PC-9 (cell line): ENCODE measurements around the gene NUP43. TPM values are rescaled to one million over a fixed set of nuclear protein-coding genes. Genes with fewer than 3 reads are reported as not detected.

Experiments used
- BruUV-seq: library from RNA; stranded (reverse); fragments of 400-500 nt; replicated peaks from 2 replicates; lab custom pipeline; 2021; lab: Mats Ljungman, UMichigan
- CTCF ChIA-PET: fragments of 300-600 bp; sonication (Branson Sonifier 250); formaldehyde crosslinking; loops from one replicate; lab custom pipeline; 2022; ENCODE audit warnings: antibody characterized with exemption; lab: Charles Lee
- POLR2A ChIA-PET: fragments of 300-600 bp; sonication (Branson Sonifier 250); formaldehyde crosslinking; loops from one replicate; lab custom pipeline; 2022; ENCODE audit warnings: antibody characterized with exemption; ENCODE audit not compliant: unreplicated experiment; lab: Charles Lee
- DNase-seq, 2 experiments: peaks; one replicate each; pipeline versions ENCODE4 v3.0.0 to v3.0.0-alpha.2; 2015 to 2022; ENCODE audit warnings: mixed read lengths in 1 of 2
- H2AFZ ChIP-seq: fragments of 200-600 bp; sonication (generic); 2 replicates; pipeline ENCODE4 v1.8.1; 2017; ENCODE audit warnings: antibody characterized with exemption
- H3F3A ChIP-seq: fragments of 200-600 bp; sonication (generic); 2 replicates; pipeline ENCODE4 v1.8.1; 2017; ENCODE audit warnings: antibody characterized with exemption, mild to moderate bottlenecking, low read depth; ENCODE audit not compliant: insufficient read depth
- H3K27ac ChIP-seq: fragments of 200-600 bp; sonication (generic); 2 replicates; pipeline ENCODE4 v1.6.1; 2016; ENCODE audit warnings: mixed run types
- H3K27me3 ChIP-seq: fragments of 200-600 bp; sonication (generic); 2 replicates; pipeline ENCODE4 v1.6.1; 2016; ENCODE audit warnings: low read depth, mixed run types; ENCODE audit not compliant: insufficient read depth
- H3K36me3 ChIP-seq: fragments of 200-600 bp; sonication (generic); 2 replicates; pipeline ENCODE4 v1.6.1; 2016; ENCODE audit warnings: low read depth, mixed run types
- H3K4me1 ChIP-seq: fragments of 200-600 bp; sonication (generic); replicated peaks from 2 replicates; pipeline ENCODE4 v1.6.1; 2016; ENCODE audit warnings: mixed run types; ENCODE audit not compliant: insufficient read depth
- H3K4me2 ChIP-seq: fragments of 200-600 bp; sonication (generic); 2 replicates; pipeline ENCODE4 v1.6.1; 2017; ENCODE audit warnings: mixed run types
- H3K4me3 ChIP-seq: fragments of 200-600 bp; sonication (generic); 2 replicates; pipeline ENCODE4 v1.6.1; 2016; ENCODE audit warnings: mixed run types
- H3K79me2 ChIP-seq: fragments of 200-600 bp; sonication (generic); 2 replicates; pipeline ENCODE4 v1.6.1; 2017; ENCODE audit warnings: low read depth, mixed run types
- H3K9me2 ChIP-seq: fragments of 200-600 bp; sonication (generic); 2 replicates; pipeline ENCODE4 v1.8.1; 2017; ENCODE audit warnings: mild to moderate bottlenecking; ENCODE audit not compliant: insufficient read depth
- H3K9me3 ChIP-seq: fragments of 200-600 bp; sonication (generic); 2 replicates; pipeline ENCODE4 v1.8.1; 2016; ENCODE audit warnings: low read depth; ENCODE audit not compliant: insufficient read depth
- H4K20me1 ChIP-seq: fragments of 200-600 bp; sonication (generic); 2 replicates; pipeline ENCODE4 v1.8.1; 2017; ENCODE audit not compliant: insufficient read depth
- EZH2 ChIP-seq: fragments of 200-600 bp; sonication (generic); IDR thresholded peaks from 2 replicates; pipeline ENCODE4 v1.8.0; 2017; ENCODE audit warnings: antibody characterized with exemption, low read depth
- intact Hi-C: fragments of 100-400 bp; cut with micrococcal nuclease; formaldehyde crosslinking; loops from one replicate; pipeline ENCODE4 v1.10.0; 2022; ENCODE audit not compliant: unreplicated experiment
- total RNA-seq: library from RNA; stranded (reverse); gene quantifications from 2 replicates; pipeline ENCODE4 v1.2.3, GENCODE V29; 2021
- TF ChIP-seq, protein P1 (sequence below): fragments of 200-600 bp; sonication (generic); conservative IDR thresholded peaks from 2 replicates; pipeline ENCODE4 v1.6.1; 2017; ENCODE audit warnings: mixed run types, antibody characterized with exemption, mild to moderate bottlenecking, moderate library complexity

The NUP43 gene
- total RNA-seq, 1 experiment from 2014 or later, result 36.2 TPM

DNA sequence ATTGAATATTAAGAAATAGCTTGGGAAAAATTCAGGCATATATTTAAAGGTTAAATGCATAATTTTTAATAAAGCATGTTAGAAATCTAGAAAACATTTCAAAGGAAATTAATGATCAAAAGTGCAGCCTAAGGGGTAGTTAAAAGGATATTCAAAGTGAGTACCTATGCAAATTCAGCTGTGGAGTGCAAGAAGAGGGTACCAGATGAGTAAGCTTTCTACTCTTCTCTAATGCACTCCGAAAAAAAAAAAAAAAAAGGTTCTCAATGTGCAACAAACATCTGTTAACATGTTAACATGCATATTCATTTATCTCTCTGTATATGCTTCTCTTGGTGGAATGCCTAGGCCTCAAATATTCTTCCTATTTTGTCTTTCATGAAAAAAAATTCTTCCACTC is 65.8 kb downstream of the NUP43 start:
- Histone ChIP-seq H2AFZ (no peak overlapping the region), H3F3A (no peaks in the 10 kb centered on the region), H3K9me3 (no peaks in the 10 kb centered on the region), H3K9me2 (no peaks in the 10 kb centered on the region), H4K20me1 (no peaks in the 10 kb centered on the region), H3K27ac (no peak overlapping the region), H3K4me3 (no peak overlapping the region), H3K36me3 (0 out of 2 replicates have a peak, but pooled peaks cover 3% of the 10 kb centered on the region), H3K4me1 (no peaks in the 10 kb centered on the region), H3K4me2 (no peak overlapping the region), H3K79me2 (no peaks in the 10 kb centered on the region), H3K27me3 (no peaks in the 10 kb centered on the region)
- POLR2A ChIA-PET, result no interaction called here
- DNase-seq, result no peak
- intact Hi-C loops, result no loop called here
- no TSS peak for BruUV-seq
- TF ChIP-seq EZH2, result no peak
- TF ChIP-seq, protein P1, sequence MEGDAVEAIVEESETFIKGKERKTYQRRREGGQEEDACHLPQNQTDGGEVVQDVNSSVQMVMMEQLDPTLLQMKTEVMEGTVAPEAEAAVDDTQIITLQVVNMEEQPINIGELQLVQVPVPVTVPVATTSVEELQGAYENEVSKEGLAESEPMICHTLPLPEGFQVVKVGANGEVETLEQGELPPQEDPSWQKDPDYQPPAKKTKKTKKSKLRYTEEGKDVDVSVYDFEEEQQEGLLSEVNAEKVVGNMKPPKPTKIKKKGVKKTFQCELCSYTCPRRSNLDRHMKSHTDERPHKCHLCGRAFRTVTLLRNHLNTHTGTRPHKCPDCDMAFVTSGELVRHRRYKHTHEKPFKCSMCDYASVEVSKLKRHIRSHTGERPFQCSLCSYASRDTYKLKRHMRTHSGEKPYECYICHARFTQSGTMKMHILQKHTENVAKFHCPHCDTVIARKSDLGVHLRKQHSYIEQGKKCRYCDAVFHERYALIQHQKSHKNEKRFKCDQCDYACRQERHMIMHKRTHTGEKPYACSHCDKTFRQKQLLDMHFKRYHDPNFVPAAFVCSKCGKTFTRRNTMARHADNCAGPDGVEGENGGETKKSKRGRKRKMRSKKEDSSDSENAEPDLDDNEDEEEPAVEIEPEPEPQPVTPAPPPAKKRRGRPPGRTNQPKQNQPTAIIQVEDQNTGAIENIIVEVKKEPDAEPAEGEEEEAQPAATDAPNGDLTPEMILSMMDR, result no peak
- CTCF ChIA-PET, result no interaction called here

Other genes with a start within 250 kb of the NUP43 start
- 9.6 and 13.5 TPM in 2 replicates for gene PPIL4, start 200.5 kb downstream of the NUP43 start, total RNA-seq
- gene GINM1, start 180.2 kb downstream of the NUP43 start, total RNA-seq, result 14.5 and 14.7 TPM in 2 replicates
- 12.4 and 16.1 TPM in 2 replicates for gene KATNA1, start 97.8 kb downstream of the NUP43 start, total RNA-seq
- 11.2 and 15.4 TPM in 2 replicates for gene LATS1, start 28.4 kb downstream of the NUP43 start, total RNA-seq
- 39.0 and 50.5 TPM in 2 replicates for gene PCMT1, start 3.2 kb upstream of the NUP43 start, total RNA-seq
- gene LRP11, start 117.8 kb upstream of the NUP43 start, total RNA-seq, result 33.8 and 38.6 TPM in 2 replicates
- 0.20 TPM in 1 of 2 replicates, not detected in the other for gene RAET1E, start 151.6 kb upstream of the NUP43 start, total RNA-seq
- 0.88 TPM in 1 of 2 replicates, not detected in the other for gene RAET1G, start 176.6 kb upstream of the NUP43 start, total RNA-seq
- 2.9 and 4.4 TPM in 2 replicates for gene ULBP2, start 195.5 kb upstream of the NUP43 start, total RNA-seq
- gene ULBP1, start 217.4 kb upstream of the NUP43 start, total RNA-seq, result 2.8 and 3.3 TPM in 2 replicates